K562 (cell line): ENCODE results near the gene PNMT. TPM values are rescaled to one million over a fixed set of nuclear protein-coding genes. Genes with fewer than 3 reads are reported as not detected.

Experiments used
- ATF1 ChIP-seq, 2 experiments: fragments of 450-650 bp in 1 of 2; IDR thresholded peaks; 2 replicates each; pipeline ENCODE4 v1.6.1; 2016; ENCODE audit warnings: missing compliant biosample characterization in 1 of 2, missing genetic modification characterization in 1 of 2
- FIP1L1 ChIP-seq: fragments of 200-400 bp; formaldehyde crosslinking; IDR thresholded peaks from 2 replicates; pipeline ENCODE4 v1.6.1; 2018; ENCODE audit warnings: mild to moderate bottlenecking, low read depth, low read length; ENCODE audit not compliant: poor library complexity, severe bottlenecking
- GATAD2A ChIP-seq: fragments of 450-650 bp; IDR thresholded peaks from 2 replicates; pipeline ENCODE4 v1.6.1; 2017
- ILK ChIP-seq: fragments of 450-650 bp; IDR thresholded peaks from 2 replicates; pipeline ENCODE4 v1.6.1; 2016; ENCODE audit warnings: missing genetic modification characterization, low read depth, mild to moderate bottlenecking, missing compliant biosample characterization, moderate library complexity, borderline replicate concordance
- NR4A1 ChIP-seq, 2 experiments: fragments of 250-450 bp in 1 of 2; fragments of 450-650 bp in 1 of 2; sonication (Bioruptor Pico) in 1 of 2; IDR thresholded peaks; 2 replicates each; pipeline versions ENCODE4 v1.4.0 to v1.6.1; 2016 to 2020; ENCODE audit warnings: mild to moderate bottlenecking in 2 of 2, missing compliant biosample characterization in 1 of 2, missing genetic modification characterization in 1 of 2, moderate library complexity in 1 of 2
- PHTF2 ChIP-seq: fragments of 250-450 bp; sonication (Bioruptor Pico); IDR thresholded peaks from 2 replicates; pipeline ENCODE4 v1.5.0; 2021; ENCODE audit warnings: mild to moderate bottlenecking
- XRCC3 ChIP-seq: fragments of 450-650 bp; IDR thresholded peaks from 2 replicates; pipeline ENCODE4 v1.6.1; 2017; ENCODE audit warnings: mild to moderate bottlenecking, moderate library complexity
- ZC3H4 ChIP-seq: sonication (generic); formaldehyde crosslinking; IDR thresholded peaks from 2 replicates; pipeline ENCODE4 v1.9.0; 2021; ENCODE audit warnings: missing genetic modification reagents, borderline replicate concordance
- ZNF766 ChIP-seq: fragments of 200-800 bp; sonication (Bioruptor generic); conservative IDR thresholded peaks from 2 replicates; pipeline ENCODE4 v1.6.1; 2016; ENCODE audit warnings: missing genetic modification characterization, missing compliant biosample characterization
- polyA plus RNA-seq, 8 experiments: library from polyadenylated mRNA; depleted of rRNA in 4 of 8; stranded (reverse) in 5 of 8; unstranded in 3 of 8; fragments of >200 nt; fragmentation: Nextera tagmentation in 2 of 8; fragmentation: Illumina TruSeq in 1 of 8; extraction: Ambion mirVana in 2 of 8; extraction: Trizol in 1 of 8; gene quantifications; 2 replicates each; pipeline versions ENCODE4 v1.2.1 to v1.2.3, GENCODE V29; 2011 to 2014; ENCODE audit warnings: inconsistent platforms in 1 of 8, missing spikeins in 1 of 8
- total RNA-seq, 7 experiments: library from RNA; depleted of rRNA in 6 of 7; stranded (reverse); fragments of >200 nt in 6 of 7; fragmentation: Illumina TruSeq in 2 of 7; extraction: Trizol in 2 of 7; gene quantifications; 2 replicates each; pipeline versions ENCODE4 v1.2.1 to v1.2.3, GENCODE V29; 2011 to 2021; ENCODE audit warnings: low replicate concordance in 1 of 7
- TF ChIP-seq, protein P1 (sequence below): fragments of 450-650 bp; IDR thresholded peaks from 2 replicates; pipeline ENCODE4 v1.6.1; 2014; ENCODE audit warnings: low read depth, mild to moderate bottlenecking, moderate library complexity, borderline replicate concordance
- TF ChIP-seq, protein P2 (sequence below), 3 experiments: fragments of 200-800 bp in 1 of 3; sonication (Bioruptor generic) in 1 of 3; sonication (generic) in 1 of 3; formaldehyde crosslinking in 1 of 3; IDR thresholded peaks; 2 replicates each; pipeline versions ENCODE4 v1.6.1 to v1.8.0; 2016 to 2022; ENCODE audit warnings: mild to moderate bottlenecking in 2 of 3, missing compliant biosample characterization in 2 of 3, missing genetic modification characterization in 2 of 3, missing genetic modification reagents in 1 of 3
- TF ChIP-seq, protein P3 (sequence below): sonication (generic); formaldehyde crosslinking; IDR thresholded peaks from 2 replicates; pipeline ENCODE4 v1.8.1; 2023; ENCODE audit warnings: missing genetic modification reagents, mild to moderate bottlenecking, borderline replicate concordance
- TF ChIP-seq, protein P4 (sequence below): fragments of 450-650 bp; conservative IDR thresholded peaks from 2 replicates; pipeline ENCODE4 v1.6.1; 2016; ENCODE audit warnings: missing genetic modification characterization, low read depth, mild to moderate bottlenecking, control low read depth, missing compliant biosample characterization

Gene PNMT
- total and polyA plus RNA-seq, 9 of the 15 experiments (the other 6 are each of a cell fraction or from before 2014, with no cell fraction given), result 0.55 to 18.1 (median 5.8) TPM

DNA sequence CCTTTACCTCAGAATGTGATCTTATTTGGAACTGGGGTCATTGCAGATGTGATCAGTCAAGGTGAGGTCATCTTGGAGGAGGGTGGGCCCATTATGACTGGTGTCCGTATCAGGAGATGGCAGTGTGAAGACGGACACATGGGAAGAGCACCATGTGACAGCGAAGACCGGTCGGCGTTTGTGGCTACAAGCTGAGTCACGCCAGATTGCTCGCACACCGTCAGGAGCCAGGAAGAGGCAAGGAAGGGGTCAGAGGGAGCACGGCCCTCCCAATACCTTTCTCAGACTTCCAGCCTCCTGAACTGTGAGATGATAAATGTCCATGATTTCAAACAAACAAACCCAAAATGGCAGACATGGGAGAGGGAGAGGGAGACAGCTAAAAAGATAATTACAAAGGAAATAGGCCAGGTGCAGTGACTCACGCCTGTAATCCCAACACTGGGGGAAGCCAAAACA lies 18.1 kb upstream of the PNMT start (continued):
- TF ChIP-seq, protein P1, sequence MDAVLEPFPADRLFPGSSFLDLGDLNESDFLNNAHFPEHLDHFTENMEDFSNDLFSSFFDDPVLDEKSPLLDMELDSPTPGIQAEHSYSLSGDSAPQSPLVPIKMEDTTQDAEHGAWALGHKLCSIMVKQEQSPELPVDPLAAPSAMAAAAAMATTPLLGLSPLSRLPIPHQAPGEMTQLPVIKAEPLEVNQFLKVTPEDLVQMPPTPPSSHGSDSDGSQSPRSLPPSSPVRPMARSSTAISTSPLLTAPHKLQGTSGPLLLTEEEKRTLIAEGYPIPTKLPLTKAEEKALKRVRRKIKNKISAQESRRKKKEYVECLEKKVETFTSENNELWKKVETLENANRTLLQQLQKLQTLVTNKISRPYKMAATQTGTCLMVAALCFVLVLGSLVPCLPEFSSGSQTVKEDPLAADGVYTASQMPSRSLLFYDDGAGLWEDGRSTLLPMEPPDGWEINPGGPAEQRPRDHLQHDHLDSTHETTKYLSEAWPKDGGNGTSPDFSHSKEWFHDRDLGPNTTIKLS, result peak; percentile 71; the same call in 1 of the 2 replicates
- TF ChIP-seq XRCC3 (no peak), ZNF766 (CRISPR knock-in tag) (peak; percentile 80), ZC3H4 (CRISPR knock-in tag) (no peak), ATF1 (CRISPR knock-in tag; IDR thresholded peaks at IDR 0.05) (no peak), ATF1 (tag; IDR thresholded peaks at IDR 0.05) (peak; percentile 84), PHTF2 (CRISPR knock-in tag) (no peak), NR4A1 (CRISPR knock-in tag; IDR thresholded peaks at IDR 0.05) (peak; percentile 57; the same call in 1 of the 2 replicates), NR4A1 (tag; IDR thresholded peaks at IDR 0.05) (peak; percentile 61; the same call in 1 of the 2 replicates), ILK (tag) (no peak), GATAD2A (peak; percentile 90), FIP1L1 (no peak)
- TF ChIP-seq, protein P2, sequence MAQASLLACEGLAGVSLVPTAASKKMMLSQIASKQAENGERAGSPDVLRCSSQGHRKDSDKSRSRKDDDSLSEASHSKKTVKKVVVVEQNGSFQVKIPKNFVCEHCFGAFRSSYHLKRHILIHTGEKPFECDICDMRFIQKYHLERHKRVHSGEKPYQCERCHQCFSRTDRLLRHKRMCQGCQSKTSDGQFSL (CRISPR knock-in tag; IDR thresholded peaks at IDR 0.05), result no peak
- TF ChIP-seq, protein P2 (tag; IDR thresholded peaks at IDR 0.05), result no peak
- TF ChIP-seq, protein P3, sequence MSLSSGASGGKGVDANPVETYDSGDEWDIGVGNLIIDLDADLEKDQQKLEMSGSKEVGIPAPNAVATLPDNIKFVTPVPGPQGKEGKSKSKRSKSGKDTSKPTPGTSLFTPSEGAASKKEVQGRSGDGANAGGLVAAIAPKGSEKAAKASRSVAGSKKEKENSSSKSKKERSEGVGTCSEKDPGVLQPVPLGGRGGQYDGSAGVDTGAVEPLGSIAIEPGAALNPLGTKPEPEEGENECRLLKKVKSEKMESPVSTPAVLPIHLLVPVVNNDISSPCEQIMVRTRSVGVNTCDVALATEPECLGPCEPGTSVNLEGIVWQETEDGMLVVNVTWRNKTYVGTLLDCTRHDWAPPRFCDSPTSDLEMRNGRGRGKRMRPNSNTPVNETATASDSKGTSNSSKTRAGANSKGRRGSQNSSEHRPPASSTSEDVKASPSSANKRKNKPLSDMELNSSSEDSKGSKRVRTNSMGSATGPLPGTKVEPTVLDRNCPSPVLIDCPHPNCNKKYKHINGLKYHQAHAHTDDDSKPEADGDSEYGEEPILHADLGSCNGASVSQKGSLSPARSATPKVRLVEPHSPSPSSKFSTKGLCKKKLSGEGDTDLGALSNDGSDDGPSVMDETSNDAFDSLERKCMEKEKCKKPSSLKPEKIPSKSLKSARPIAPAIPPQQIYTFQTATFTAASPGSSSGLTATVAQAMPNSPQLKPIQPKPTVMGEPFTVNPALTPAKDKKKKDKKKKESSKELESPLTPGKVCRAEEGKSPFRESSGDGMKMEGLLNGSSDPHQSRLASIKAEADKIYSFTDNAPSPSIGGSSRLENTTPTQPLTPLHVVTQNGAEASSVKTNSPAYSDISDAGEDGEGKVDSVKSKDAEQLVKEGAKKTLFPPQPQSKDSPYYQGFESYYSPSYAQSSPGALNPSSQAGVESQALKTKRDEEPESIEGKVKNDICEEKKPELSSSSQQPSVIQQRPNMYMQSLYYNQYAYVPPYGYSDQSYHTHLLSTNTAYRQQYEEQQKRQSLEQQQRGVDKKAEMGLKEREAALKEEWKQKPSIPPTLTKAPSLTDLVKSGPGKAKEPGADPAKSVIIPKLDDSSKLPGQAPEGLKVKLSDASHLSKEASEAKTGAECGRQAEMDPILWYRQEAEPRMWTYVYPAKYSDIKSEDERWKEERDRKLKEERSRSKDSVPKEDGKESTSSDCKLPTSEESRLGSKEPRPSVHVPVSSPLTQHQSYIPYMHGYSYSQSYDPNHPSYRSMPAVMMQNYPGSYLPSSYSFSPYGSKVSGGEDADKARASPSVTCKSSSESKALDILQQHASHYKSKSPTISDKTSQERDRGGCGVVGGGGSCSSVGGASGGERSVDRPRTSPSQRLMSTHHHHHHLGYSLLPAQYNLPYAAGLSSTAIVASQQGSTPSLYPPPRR, result no peak
- TF ChIP-seq, protein P4, sequence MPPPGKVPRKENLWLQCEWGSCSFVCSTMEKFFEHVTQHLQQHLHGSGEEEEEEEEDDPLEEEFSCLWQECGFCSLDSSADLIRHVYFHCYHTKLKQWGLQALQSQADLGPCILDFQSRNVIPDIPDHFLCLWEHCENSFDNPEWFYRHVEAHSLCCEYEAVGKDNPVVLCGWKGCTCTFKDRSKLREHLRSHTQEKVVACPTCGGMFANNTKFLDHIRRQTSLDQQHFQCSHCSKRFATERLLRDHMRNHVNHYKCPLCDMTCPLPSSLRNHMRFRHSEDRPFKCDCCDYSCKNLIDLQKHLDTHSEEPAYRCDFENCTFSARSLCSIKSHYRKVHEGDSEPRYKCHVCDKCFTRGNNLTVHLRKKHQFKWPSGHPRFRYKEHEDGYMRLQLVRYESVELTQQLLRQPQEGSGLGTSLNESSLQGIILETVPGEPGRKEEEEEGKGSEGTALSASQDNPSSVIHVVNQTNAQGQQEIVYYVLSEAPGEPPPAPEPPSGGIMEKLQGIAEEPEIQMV (tag), result no peak
